Smooth muscle cell (in vitro differentiated cells): ENCODE results near the gene FMNL2. TPM values are rescaled to one million over a fixed set of nuclear protein-coding genes. Genes with fewer than 3 reads are reported as not detected.

Experiments used
- DNase-seq: peaks from one replicate; lab custom pipeline; 2025; ENCODE audit not compliant: unreplicated experiment; lab: John Stamatoyannopoulos, UW
- H2AFZ ChIP-seq: fragments of 200-600 bp; sonication (generic); 2 replicates; pipeline ENCODE4 v1.6.0; 2016; ENCODE audit warnings: antibody characterized with exemption, low read depth, mild to moderate bottlenecking
- H3F3A ChIP-seq: fragments of 200-600 bp; sonication (generic); 2 replicates; pipeline ENCODE4 v1.6.0; 2017; ENCODE audit warnings: antibody characterized with exemption, low read depth
- H3K27ac ChIP-seq: fragments of 200-600 bp; sonication (generic); 2 replicates; pipeline ENCODE4 v1.5.1; 2016; ENCODE audit warnings: low read depth, mild to moderate bottlenecking
- H3K27me3 ChIP-seq: fragments of 200-600 bp; sonication (generic); 2 replicates; pipeline ENCODE4 v1.6.1; 2016; ENCODE audit warnings: low read depth, mild to moderate bottlenecking
- H3K36me3 ChIP-seq: fragments of 200-600 bp; sonication (generic); 2 replicates; pipeline ENCODE4 v1.5.1; 2016; ENCODE audit warnings: low read depth
- H3K4me1 ChIP-seq: fragments of 200-600 bp; sonication (generic); 2 replicates; pipeline ENCODE4 v1.5.1; 2016; ENCODE audit warnings: low read depth
- H3K4me2 ChIP-seq: fragments of 200-600 bp; sonication (generic); 2 replicates; pipeline ENCODE4 v1.6.0; 2016; ENCODE audit warnings: mild to moderate bottlenecking
- H3K4me3 ChIP-seq: fragments of 200-600 bp; sonication (generic); 2 replicates; pipeline ENCODE4 v1.5.1; 2016; ENCODE audit warnings: mild to moderate bottlenecking
- H3K79me2 ChIP-seq: fragments of 200-600 bp; sonication (generic); 2 replicates; pipeline ENCODE4 v1.6.0; 2016; ENCODE audit warnings: low read depth, mild to moderate bottlenecking
- H3K9ac ChIP-seq: fragments of 200-600 bp; sonication (generic); 2 replicates; pipeline ENCODE4 v1.6.0; 2016; ENCODE audit warnings: low read depth
- H3K9me3 ChIP-seq: fragments of 200-600 bp; sonication (generic); replicated peaks from 2 replicates; pipeline ENCODE4 v1.5.1; 2016; ENCODE audit warnings: low read depth
- H4K20me1 ChIP-seq: fragments of 200-600 bp; sonication (generic); 2 replicates; pipeline ENCODE4 v1.6.0; 2016; ENCODE audit warnings: low read depth
- WGBS: methylation state at CpG from one replicate; pipeline ENCODE4 v1.1.7; 2016; ENCODE audit warnings: low lambda C conversion rate; 5-methylcytosine and 5-hydroxymethylcytosine counted together
- polyA plus RNA-seq: library from polyadenylated mRNA; unstranded; fragments of >200 nt; fragmentation: Nextera tagmentation; extraction: Ambion mirVana; gene quantifications from 2 replicates; pipeline ENCODE4 v1.2.1, GENCODE V29; 2016
- total RNA-seq: library from RNA; depleted of rRNA; stranded (reverse); fragments of >200 nt; gene quantifications from 2 replicates; pipeline ENCODE4 v1.2.3, GENCODE V29; 2014
- TF ChIP-seq, protein P1 (sequence below): fragments of 200-600 bp; sonication (generic); IDR thresholded peaks from 2 replicates; pipeline ENCODE4 v1.5.1; 2017; ENCODE audit warnings: borderline replicate concordance, mild to moderate bottlenecking, antibody characterized with exemption; ENCODE audit not compliant: insufficient read depth, poor library complexity, severe bottlenecking

FMNL2 gene
- total and polyA plus RNA-seq, 2 experiments from 2014 or later: 7.4 to 37.3 TPM

DNA sequence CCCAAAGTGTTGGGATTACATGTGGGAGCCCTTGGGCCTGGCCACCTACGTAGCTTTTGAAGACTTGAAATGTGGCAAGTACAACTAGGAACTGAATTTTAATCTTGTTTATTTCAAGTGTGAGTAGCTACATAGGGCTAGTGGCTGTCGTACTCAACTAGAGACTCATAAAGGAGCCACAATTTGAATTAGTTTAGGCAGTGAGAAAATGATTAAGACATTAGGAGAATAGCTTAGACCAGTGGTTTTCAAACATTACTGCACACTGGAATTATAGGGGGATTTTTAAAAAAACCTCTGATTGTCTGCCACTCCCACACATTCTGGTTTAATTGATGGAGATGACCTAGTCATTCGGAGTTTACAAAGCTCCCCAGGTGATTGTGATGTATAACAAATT, 127.1 kb downstream of the FMNL2 start:
- H3K79me2 ChIP-seq: peaks cover 72% of the 10 kb centered on the region
- no peaks in the 10 kb centered on the region for H3K27me3 ChIP-seq
- H2AFZ ChIP-seq: no peak overlapping the region
- TF ChIP-seq, protein P1, sequence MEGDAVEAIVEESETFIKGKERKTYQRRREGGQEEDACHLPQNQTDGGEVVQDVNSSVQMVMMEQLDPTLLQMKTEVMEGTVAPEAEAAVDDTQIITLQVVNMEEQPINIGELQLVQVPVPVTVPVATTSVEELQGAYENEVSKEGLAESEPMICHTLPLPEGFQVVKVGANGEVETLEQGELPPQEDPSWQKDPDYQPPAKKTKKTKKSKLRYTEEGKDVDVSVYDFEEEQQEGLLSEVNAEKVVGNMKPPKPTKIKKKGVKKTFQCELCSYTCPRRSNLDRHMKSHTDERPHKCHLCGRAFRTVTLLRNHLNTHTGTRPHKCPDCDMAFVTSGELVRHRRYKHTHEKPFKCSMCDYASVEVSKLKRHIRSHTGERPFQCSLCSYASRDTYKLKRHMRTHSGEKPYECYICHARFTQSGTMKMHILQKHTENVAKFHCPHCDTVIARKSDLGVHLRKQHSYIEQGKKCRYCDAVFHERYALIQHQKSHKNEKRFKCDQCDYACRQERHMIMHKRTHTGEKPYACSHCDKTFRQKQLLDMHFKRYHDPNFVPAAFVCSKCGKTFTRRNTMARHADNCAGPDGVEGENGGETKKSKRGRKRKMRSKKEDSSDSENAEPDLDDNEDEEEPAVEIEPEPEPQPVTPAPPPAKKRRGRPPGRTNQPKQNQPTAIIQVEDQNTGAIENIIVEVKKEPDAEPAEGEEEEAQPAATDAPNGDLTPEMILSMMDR: no peak
- H3K4me3 ChIP-seq: no peak overlapping the region
- peaks cover 33% of the 10 kb centered on the region for H4K20me1 ChIP-seq
- 90% methylated on average over 3 of the region's 3 CpGs for WGBS
- no peak overlapping the region for H3K9ac ChIP-seq
- no peaks in the 10 kb centered on the region for H3K9me3 ChIP-seq
- H3K27ac ChIP-seq: no peak overlapping the region
- H3F3A ChIP-seq: peaks cover 4% of the 10 kb centered on the region
- DNase-seq: no peak
- peaks cover 30% of the 10 kb centered on the region for H3K4me1 ChIP-seq
- no peaks in the 10 kb centered on the region for H3K36me3 ChIP-seq
- H3K4me2 ChIP-seq: no peak overlapping the region

- H3F3A ChIP-seq: peaks cover 9% of the 10 kb centered on the region
- H3K36me3 ChIP-seq: no peaks in the 10 kb centered on the region
- TF ChIP-seq, protein P1: no peak
- peaks cover 33% of the 10 kb centered on the region for H4K20me1 ChIP-seq
- peaks cover 37% of the 10 kb centered on the region for H3K4me1 ChIP-seq
- DNase-seq: no peak
- H3K9ac ChIP-seq: no peak overlapping the region
- H3K27ac ChIP-seq: no peak overlapping the region
- no peaks in the 10 kb centered on the region for H3K27me3 ChIP-seq
- no peak overlapping the region for H2AFZ ChIP-seq
- no peaks in the 10 kb centered on the region for H3K9me3 ChIP-seq
- peaks cover 67% of the 10 kb centered on the region for H3K79me2 ChIP-seq
- 91% methylated on average over 5 of the region's 5 CpGs for WGBS
- H3K4me2 ChIP-seq: no peak overlapping the region
- no peak overlapping the region for H3K4me3 ChIP-seq
Observed at GRCh38 chr2:152462779-152463178, 127.8 kb downstream of the FMNL2 start.

DNA sequence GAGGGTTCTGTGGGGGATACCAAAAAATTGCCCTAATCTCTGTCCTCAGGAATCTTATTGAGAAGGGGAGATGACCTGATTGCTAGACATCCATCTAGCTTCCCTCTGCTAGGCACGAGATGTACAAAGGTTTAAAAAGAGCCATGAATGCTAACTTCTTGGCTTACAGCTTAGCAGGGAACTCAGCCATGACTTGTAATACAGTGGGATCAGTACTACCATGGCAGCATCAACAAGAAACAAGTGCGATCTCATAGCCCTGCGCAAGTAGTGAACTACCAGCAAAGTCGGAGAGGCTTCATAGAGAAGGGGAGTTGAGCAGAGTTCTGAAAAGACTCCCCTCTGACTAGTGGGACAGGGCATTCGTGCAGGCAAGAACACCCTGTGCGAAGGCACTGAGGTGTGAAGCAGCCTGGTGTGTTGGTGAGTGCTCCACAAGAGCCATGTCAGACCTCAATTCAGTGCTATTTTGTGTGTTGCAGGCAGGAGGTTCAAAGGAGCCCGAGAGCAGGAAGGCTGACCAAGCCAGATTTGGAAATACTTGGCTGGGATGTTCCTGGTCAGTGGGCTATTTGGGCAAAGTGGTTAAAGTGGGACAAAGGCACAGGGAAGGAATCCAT, 130.0 kb downstream of the FMNL2 start:
- Histone ChIP-seq H3K27me3 (no peaks in the 10 kb centered on the region), H3K4me1 (peaks cover 53% of the 10 kb centered on the region), H3K4me2 (peak overlapping the region; percentile 47), H3K79me2 (peaks cover 56% of the 10 kb centered on the region), H4K20me1 (peaks cover 33% of the 10 kb centered on the region), H2AFZ (no peak overlapping the region), H3K4me3 (no peak overlapping the region), H3K9me3 (no peaks in the 10 kb centered on the region), H3K36me3 (no peaks in the 10 kb centered on the region), H3F3A (peaks cover 11% of the 10 kb centered on the region), H3K9ac (no peak overlapping the region), H3K27ac (peak overlapping the region; percentile 42)
- TF ChIP-seq, protein P1: no peak
- 95% methylated on average over 7 of the region's 7 CpGs for WGBS
- no peak for DNase-seq

- H3K27ac ChIP-seq: no peak overlapping the region
- DNase-seq: no peak
- H3K4me3 ChIP-seq: no peak overlapping the region
- peaks cover 58% of the 10 kb centered on the region for H3K79me2 ChIP-seq
- H3K9me3 ChIP-seq: no peaks in the 10 kb centered on the region
- peaks cover 54% of the 10 kb centered on the region for H3K4me1 ChIP-seq
- no peak overlapping the region for H2AFZ ChIP-seq
- TF ChIP-seq, protein P1: no peak
- peaks cover 30% of the 10 kb centered on the region for H4K20me1 ChIP-seq
- H3K9ac ChIP-seq: no peak overlapping the region
- H3F3A ChIP-seq: peaks cover 11% of the 10 kb centered on the region
- H3K36me3 ChIP-seq: no peaks in the 10 kb centered on the region
- peak overlapping the region; percentile 13 for H3K4me2 ChIP-seq
- H3K27me3 ChIP-seq: no peaks in the 10 kb centered on the region
- WGBS: 54% methylated on average over 3 of the region's 3 CpGs
Observed at GRCh38 chr2:152465541-152465940, 130.6 kb downstream of the FMNL2 start.
